ENCODE results near the gene DNM3.

Gene DNM3

GRCh38 chr1:171999756-172000155 lies 158.5 kb downstream of the DNM3 start:
- DNase-seq (ENCODE audit: low read depth): peak; percentile 66
- no peak for TF ChIP-seq CTCF (IDR thresholded peaks at IDR 0.05; ENCODE audit: insufficient read depth, low read depth, low read length, missing control alignments)
- H3K4me3 ChIP-seq (ENCODE audit: low read length): no peak overlapping the region

- no peak overlapping the region for H3K4me3 ChIP-seq (ENCODE audit: low read length)
- DNase-seq (ENCODE audit: low read depth): no peak
- TF ChIP-seq CTCF (IDR thresholded peaks at IDR 0.05; ENCODE audit: insufficient read depth, low read depth, low read length, missing control alignments): no peak
Observed at GRCh38 chr1:172001288-172001687, 160.0 kb downstream of the DNM3 start.

GRCh38 chr1:172002725-172003345 lies 161.5 kb downstream of the DNM3 start:
- DNase-seq (ENCODE audit: low read depth): peak; percentile 73
- TF ChIP-seq CTCF (IDR thresholded peaks at IDR 0.05; ENCODE audit: insufficient read depth, low read depth, low read length, missing control alignments): peak; percentile 82

GRCh38 chr1:172003766-172004530 lies 162.7 kb downstream of the DNM3 start:
- H3K4me3 ChIP-seq (ENCODE audit: low read length): no peak overlapping the region
- no peak for DNase-seq (ENCODE audit: low read depth)
- TF ChIP-seq CTCF (IDR thresholded peaks at IDR 0.05; ENCODE audit: insufficient read depth, low read depth, low read length, missing control alignments): no peak

More at GRCh38 chr1:172002725-172003345, 161.5 kb downstream of the DNM3 start:
- H3K4me3 ChIP-seq (ENCODE audit: low read length): no peak overlapping the region

- TF ChIP-seq CTCF (IDR thresholded peaks at IDR 0.05; ENCODE audit: insufficient read depth, low read depth, low read length, missing control alignments): no peak
- no peak overlapping the region for H3K4me3 ChIP-seq (ENCODE audit: low read length)
- DNase-seq (ENCODE audit: low read depth): no peak
Observed at GRCh38 chr1:172004671-172005070, 163.4 kb downstream of the DNM3 start.

GRCh38 chr1:172005856-172006255 lies 164.6 kb downstream of the DNM3 start:
- peak; percentile 9 for DNase-seq (ENCODE audit: low read depth)
- H3K4me3 ChIP-seq (ENCODE audit: low read length): no peak overlapping the region
- TF ChIP-seq CTCF (IDR thresholded peaks at IDR 0.05; ENCODE audit: insufficient read depth, low read depth, low read length, missing control alignments): no peak

Data from epithelial cell of esophagus (primary cell).